Fibroblast of skin of right biceps (primary cell): ENCODE measurements around the gene CDH22.

Experiments
- DNase-seq: peaks from one replicate; pipeline ENCODE4 v3.0.0-alpha.2; 2013

Gene CDH22

GRCh38 chr20:46308258-46309157 is at the start of gene CDH22:
Gene CDH22 (minus strand): TSS chr20:46308498. CDS start chr20:46251294, 57,204 bp downstream.
- DNase-seq, result peak; percentile 38

- DNase-seq, result no peak
Measured at GRCh38 chr20:46357030-46357514, 48.8 kb upstream of the CDH22 start.

GRCh38 chr20:46356195-46357029 is 48.1 kb upstream of the CDH22 start:
- DNase-seq, result no peak

GRCh38 chr20:46355778-46356177 is 47.5 kb upstream of the CDH22 start:
- no peak for DNase-seq

GRCh38 chr20:46354920-46355654 is 46.8 kb upstream of the CDH22 start:
- no peak for DNase-seq

GRCh38 chr20:46354207-46354555 is 45.9 kb upstream of the CDH22 start:
- no peak for DNase-seq

- no peak for DNase-seq
Measured at GRCh38 chr20:46353500-46354206, 45.4 kb upstream of the CDH22 start.

GRCh38 chr20:46352370-46352938 is 44.2 kb upstream of the CDH22 start:
- no peak for DNase-seq

GRCh38 chr20:46351357-46352058 is 43.2 kb upstream of the CDH22 start:
- no peak for DNase-seq

GRCh38 chr20:46350986-46351267 is 42.6 kb upstream of the CDH22 start:
- DNase-seq, result no peak

GRCh38 chr20:46350201-46350985 is 42.1 kb upstream of the CDH22 start:
- DNase-seq, result peak; percentile 92

GRCh38 chr20:46349742-46350056 is 41.4 kb upstream of the CDH22 start:
- no peak for DNase-seq

GRCh38 chr20:46349035-46349741 is 40.9 kb upstream of the CDH22 start:
- DNase-seq, result peak; percentile 44

GRCh38 chr20:46347841-46348803 is 39.8 kb upstream of the CDH22 start:
- peak; percentile 21 for DNase-seq

- DNase-seq, result no peak
Measured at GRCh38 chr20:46346770-46347169, 38.5 kb upstream of the CDH22 start.

- no peak for DNase-seq
Measured at GRCh38 chr20:46344488-46345162, 36.3 kb upstream of the CDH22 start.

GRCh38 chr20:46343975-46344357 is 35.7 kb upstream of the CDH22 start:
- DNase-seq, result no peak

- no peak for DNase-seq
Measured at GRCh38 chr20:46343348-46343974, 35.2 kb upstream of the CDH22 start.
